Endothelial cell of umbilical vein (primary cell): ENCODE measurements around the gene MED17. TPM values are rescaled to one million over a fixed set of nuclear protein-coding genes. Genes with fewer than 3 reads are reported as not detected.
A peak's percentile ranks its signal among the peaks of the same experiment; 100 is the strongest.

Experiments
- BruUV-seq: library from RNA; stranded (reverse); fragments of 400-500 nt; replicated peaks from 2 replicates; lab custom pipeline; 2021; lab: Mats Ljungman, UMichigan
- CTCF ChIA-PET: fragments of 300-600, 350-600 bp; sonication (Branson Sonifier 250); formaldehyde crosslinking; loops from one replicate; lab custom pipeline; 2021; ENCODE audit warnings: antibody characterized with exemption, inconsistent platforms; lab: Charles Lee
- POLR2A ChIA-PET: fragments of 300-600, 350-600 bp; sonication (Branson Sonifier 250); formaldehyde crosslinking; loops from one replicate; lab custom pipeline; 2021; ENCODE audit warnings: antibody characterized with exemption, inconsistent platforms; lab: Charles Lee
- DNase-seq: peaks from one replicate; pipeline ENCODE4 v3.0.0-alpha.2; 2011; ENCODE audit warnings: low read depth, low spot score
- FAIRE-seq: peaks from 2 replicates; lab custom pipeline; 2011; peaks lifted over from hg19 to GRCh38; lab: Jason Lieb, UNC
- H2AFZ ChIP-seq: 2 replicates; pipeline ENCODE4 v1.6.0; 2012; ENCODE audit warnings: low read depth, low read length, control low read depth, inconsistent platforms
- H3K27ac ChIP-seq: 2 replicates; pipeline ENCODE4 v1.5.1; 2011; ENCODE audit warnings: low read depth, mild to moderate bottlenecking, control low read depth, low read length, moderate library complexity; ENCODE audit not compliant: insufficient read depth
- H3K27me3 ChIP-seq, 2 experiments: 2 replicates each; pipeline versions ENCODE4 v1.6.0 to v1.6.1; 2011; ENCODE audit warnings: low read length in 2 of 2, mixed read lengths in 1 of 2; ENCODE audit not compliant: control insufficient read depth in 2 of 2, insufficient read depth in 2 of 2
- H3K36me3 ChIP-seq, 2 experiments: 2 replicates in 1 of 2; 3 replicates in 1 of 2; pipeline ENCODE4 v1.5.1; 2011; ENCODE audit warnings: low read length in 2 of 2, mild to moderate bottlenecking in 1 of 2, moderate library complexity in 1 of 2; ENCODE audit not compliant: control insufficient read depth in 2 of 2, insufficient read depth in 2 of 2; ENCODE audit errors: extremely low read depth in 1 of 2
- H3K4me1 ChIP-seq: 3 replicates; pipeline ENCODE4 v1.5.1; 2011; ENCODE audit warnings: mild to moderate bottlenecking, low read length; ENCODE audit not compliant: control insufficient read depth, insufficient read depth; ENCODE audit errors: extremely low read depth
- H3K4me2 ChIP-seq: 2 replicates; pipeline ENCODE4 v1.6.1; 2011; ENCODE audit warnings: low read length, control low read depth, mixed read lengths; ENCODE audit not compliant: insufficient read depth
- H3K4me3 ChIP-seq, 3 experiments: fragments of 200-600 bp in 1 of 3; sonication (generic), shearing (Covaris generic) in 1 of 3; replicated peaks in 1 of 3; 2 replicates each; pipeline ENCODE4 v1.5.1; 2011 to 2016; ENCODE audit warnings: control low read depth in 3 of 3, low read length in 3 of 3, mild to moderate bottlenecking in 2 of 3, inconsistent platforms in 1 of 3, low read depth in 1 of 3, moderate library complexity in 1 of 3; ENCODE audit not compliant: insufficient read depth in 1 of 3
- H3K79me2 ChIP-seq: 2 replicates; pipeline ENCODE4 v1.6.0; 2012; ENCODE audit warnings: low read length, inconsistent platforms; ENCODE audit not compliant: control insufficient read depth, insufficient read depth
- H3K9ac ChIP-seq: replicated peaks from 2 replicates; pipeline ENCODE3; 2011; ENCODE audit warnings: low read length, control low read depth; ENCODE audit not compliant: insufficient read depth; ENCODE audit errors: extremely low read depth
- H3K9me1 ChIP-seq: replicated peaks from 3 replicates; pipeline ENCODE4 v1.6.0; 2011; ENCODE audit warnings: mild to moderate bottlenecking, low read length; ENCODE audit not compliant: control insufficient read depth, insufficient read depth; ENCODE audit errors: extremely low read depth
- H3K9me3 ChIP-seq: replicated peaks from 2 replicates; pipeline ENCODE4 v1.5.1; 2012; ENCODE audit warnings: low read length, inconsistent platforms; ENCODE audit not compliant: control insufficient read depth, insufficient read depth
- H4K20me1 ChIP-seq: replicated peaks from 2 replicates; pipeline ENCODE3; 2011; ENCODE audit warnings: mild to moderate bottlenecking, low read length; ENCODE audit not compliant: control insufficient read depth, insufficient read depth; ENCODE audit errors: extremely low read depth
- CTCF ChIP-seq, 2 donors: IDR thresholded peaks; 1 replicate in 1 of 2; 2 replicates in 1 of 2; pipeline ENCODE4 v1.5.1; 2011; ENCODE audit warnings: low read length in 2 of 2, mild to moderate bottlenecking in 2 of 2, moderate library complexity in 2 of 2, control low read depth in 1 of 2, inconsistent platforms in 1 of 2, low read depth in 1 of 2; ENCODE audit not compliant: insufficient read depth in 1 of 2; ENCODE audit errors: extremely low read depth in 1 of 2
- EZH2 ChIP-seq: IDR thresholded peaks from 2 replicates; pipeline ENCODE4 v1.6.1; 2012; ENCODE audit warnings: borderline replicate concordance, low read depth, mild to moderate bottlenecking, moderate library complexity, low read length, inconsistent platforms; ENCODE audit not compliant: severe bottlenecking
- FOS ChIP-seq: IDR thresholded peaks from 2 replicates; pipeline ENCODE4 v1.6.1; 2011; ENCODE audit warnings: mild to moderate bottlenecking, low read length, moderate library complexity, borderline replicate concordance; ENCODE audit not compliant: insufficient read depth
- JUN ChIP-seq: IDR thresholded peaks from 2 replicates; pipeline ENCODE4 v1.6.1; 2011; ENCODE audit warnings: borderline replicate concordance, low read depth; ENCODE audit not compliant: insufficient read length, insufficient read depth
- MAX ChIP-seq: IDR thresholded peaks from 2 replicates; pipeline ENCODE4 v1.6.1; 2011; ENCODE audit not compliant: insufficient read depth, insufficient read length
- MYC ChIP-seq: IDR thresholded peaks from one replicate; pipeline ENCODE4 v1.6.1; 2011; ENCODE audit warnings: mild to moderate bottlenecking, low read depth, low read length
- POLR2A ChIP-seq: IDR thresholded peaks from 2 replicates; pipeline ENCODE4 v1.6.1; 2012; ENCODE audit warnings: low read depth, mild to moderate bottlenecking, control low read depth, low read length
- dilution Hi-C: fragments of 300-500 bp; cut with MboI; formaldehyde crosslinking; loops from one replicate; pipeline ENCODE4 v1.15.0; 2019; ENCODE audit warnings: low sequenced_read_pairs; ENCODE audit not compliant: extremely low pct_ligation_motif_present
- intact Hi-C: fragments of 100-400 bp; cut with micrococcal nuclease; formaldehyde crosslinking; loops from one replicate; pipeline ENCODE4 v1.10.0; 2022
- polyA plus RNA-seq, 4 experiments: library from polyadenylated mRNA; depleted of rRNA in 3 of 4; stranded (reverse) in 3 of 4; unstranded in 1 of 4; fragments of >200 nt; gene quantifications; 2 replicates each; pipeline versions ENCODE4 v1.2.1 to v1.2.3, GENCODE V29; 2011 to 2012; ENCODE audit warnings: missing spikeins in 1 of 4
- total RNA-seq: library from RNA; stranded (reverse); gene quantifications from 2 replicates; pipeline ENCODE4 v1.2.3, GENCODE V29; 2021

MED17 gene
- total and polyA plus RNA-seq, 2 donors (not counting 3 experiments of a cell fraction or from before 2014, with no cell fraction given), result 11.3 to 40.6 TPM

GRCh38 chr11:93775289-93775688 is 8.8 kb upstream of the MED17 start:
- H4K20me1 ChIP-seq, result no peaks in the 10 kb centered on the region
- FAIRE-seq (peak; percentile 77), DNase-seq (peak; percentile 26)
- no peak overlapping the region for H2AFZ ChIP-seq
- H3K79me2 ChIP-seq, result no peaks in the 10 kb centered on the region
- BruUV-seq, result no TSS peak
- no peak overlapping the region for H3K27ac ChIP-seq
- ChIA-PET POLR2A (no interaction called here), CTCF (no interaction called here)
- H3K4me3 ChIP-seq, result no peak overlapping the region
- H3K9me3 ChIP-seq, result no peaks in the 10 kb centered on the region
- intact Hi-C loops, result no loop called here
- no peak overlapping the region for H3K9ac ChIP-seq
- H3K9me1 ChIP-seq, result no peaks in the 10 kb centered on the region
- H3K27me3 ChIP-seq, result no peaks in the 10 kb centered on the region
- no peaks in the 10 kb centered on the region for H3K36me3 ChIP-seq
- H3K4me1 ChIP-seq, result no peaks in the 10 kb centered on the region
- dilution Hi-C loops, result no loop called here
- no peak overlapping the region for H3K4me2 ChIP-seq
- TF ChIP-seq CTCF (IDR thresholded peaks at IDR 0.05; ENCODE audit: extremely low read depth in 1 of 2, insufficient read depth in 1 of 2, low read depth in 1 of 2, low read length in 2 of 2), result peak; percentile 26 to 33
- TF ChIP-seq EZH2, result no peak
- TF ChIP-seq JUN, result no peak
- no peak for TF ChIP-seq MYC
- TF ChIP-seq FOS, result peak; percentile 19

- no peak for DNase-seq
- peak overlapping the region; percentile 97 for H3K9ac ChIP-seq
- CTCF ChIA-PET, result interaction anchor here (1.0 to 1.8 kb wide), 6 partner anchors 9 to 49 kb away, joined by 3 to 14 read pairs (median 6); no protein-coding TSS in a partner anchor
- H4K20me1 ChIP-seq, result peaks cover 5% of the 10 kb centered on the region
- no peaks in the 10 kb centered on the region for H3K36me3 ChIP-seq
- intact Hi-C loops, result loop anchor here (10.0 kb wide), 1 partner anchor 549 kb away; no protein-coding TSS in a partner anchor
- BruUV-seq, result no TSS peak
- no peaks in the 10 kb centered on the region for H3K27me3 ChIP-seq
- dilution Hi-C loops, result no loop called here
- H3K9me3 ChIP-seq, result no peaks in the 10 kb centered on the region
- no peak for FAIRE-seq
- H3K4me2 ChIP-seq, result peak overlapping the region; percentile 80
- H2AFZ ChIP-seq, result peak overlapping the region; percentile 74
- no peak for TF ChIP-seq POLR2A
- TF ChIP-seq JUN, result no peak
- no peak for TF ChIP-seq FOS
- no peak for TF ChIP-seq MAX
- no peak for TF ChIP-seq CTCF (IDR thresholded peaks at IDR 0.05; ENCODE audit: extremely low read depth in 1 of 2, insufficient read depth in 1 of 2, low read depth in 1 of 2, low read length in 2 of 2)
- no peak for TF ChIP-seq MYC
- H3K4me3 ChIP-seq, result peak overlapping the region; percentile 81 to 96 (median 85)
- peak overlapping the region; percentile 87 for H3K27ac ChIP-seq
- peaks cover 22% of the 10 kb centered on the region for H3K4me1 ChIP-seq
- H3K9me1 ChIP-seq, result no peaks in the 10 kb centered on the region
- POLR2A ChIA-PET, result interaction anchor here (1.1 to 1.4 kb wide), 3 partner anchors 17 to 122 kb away, joined by 3 to 47 read pairs (median 6); partner anchors contain the start of genes C11orf54, CEP295 and TAF1D
- H3K79me2 ChIP-seq, result peaks cover 41% of the 10 kb centered on the region
Observed at GRCh38 chr11:93783362-93783761, 720 bp upstream of the MED17 start.
